Right atrium auricular region (tissue), 2 donors: ENCODE data around the gene YPEL5. TPM values are rescaled to one million over a fixed set of nuclear protein-coding genes. Genes with fewer than 3 reads are reported as not detected.
"Not testable (repeated sequence)": the region's sequence is repeated elsewhere in the genome, so short reads cannot be mapped to it uniquely, and the experiment has no call there.

Experiments used
- DNase-seq: peaks from one replicate; pipeline ENCODE4 v3.0.0-alpha.2; 2019; ENCODE audit warnings: low spot score
- H3K27ac ChIP-seq, 2 donors: fragments of 200-600 bp; sonication (generic); 1 replicate in 1 of 2; 2 replicates in 1 of 2; pipeline ENCODE4 v1.5.1; 2016 to 2019
- H3K27me3 ChIP-seq, 2 donors: fragments of 200-600 bp; sonication (generic); one replicate each; pipeline versions ENCODE4 v1.5.1 to v1.6.0; 2017 to 2019
- H3K36me3 ChIP-seq: fragments of 200-600 bp; sonication (generic); one replicate; pipeline ENCODE4 v1.5.1; 2016
- H3K4me1 ChIP-seq, 2 donors: fragments of 200-600 bp; sonication (generic); one replicate each; pipeline versions ENCODE4 v1.5.1 to v1.6.0; 2017 to 2019
- H3K4me3 ChIP-seq, 2 donors: fragments of 200-600 bp; sonication (generic); 1 replicate in 1 of 2; 2 replicates in 1 of 2; pipeline ENCODE4 v1.5.1; 2017 to 2019; ENCODE audit warnings: mild to moderate bottlenecking in 1 of 2, moderate library complexity in 1 of 2
- H3K9me3 ChIP-seq, 2 donors: fragments of 200-600 bp; sonication (generic); one replicate each; pipeline ENCODE4 v1.5.1; 2019
- CTCF ChIP-seq, 2 donors: fragments of 200-600 bp; sonication (generic); IDR thresholded peaks; one replicate each; pipeline ENCODE4 v1.5.1; 2019; ENCODE audit warnings: antibody characterized with exemption in 2 of 2
- total RNA-seq, 2 donors: library from RNA; depleted of rRNA; stranded (reverse); fragments of >200 nt; gene quantifications; one replicate each; pipeline ENCODE4 v1.1.0, GENCODE V29; 2016

YPEL5 gene
- total RNA-seq, 2 donors from 2014 or later: 36.3 to 45.5 TPM

- Histone ChIP-seq H3K4me3 (no peak overlapping the region), H3K27me3 (no peaks in the 10 kb centered on the region), H3K36me3 (no peaks in the 10 kb centered on the region), H3K9me3 (no peaks in the 10 kb centered on the region), H3K27ac (no peak overlapping the region), H3K4me1 (no peaks in the 10 kb centered on the region)
- DNase-seq: no peak
- no peak for TF ChIP-seq CTCF (IDR thresholded peaks at IDR 0.05)
Observed at GRCh38 chr2:30106543-30106942, 40.3 kb upstream of the YPEL5 start.

GRCh38 chr2:30108192-30108591 lies 38.6 kb upstream of the YPEL5 start:
- Histone ChIP-seq H3K4me1 (no peaks in the 10 kb centered on the region), H3K4me3 (no peak overlapping the region), H3K27ac (no peak overlapping the region), H3K9me3 (no peaks in the 10 kb centered on the region), H3K27me3 (no peaks in the 10 kb centered on the region), H3K36me3 (no peaks in the 10 kb centered on the region)
- TF ChIP-seq CTCF (IDR thresholded peaks at IDR 0.05): no peak
- DNase-seq: no peak

GRCh38 chr2:30108851-30109250 lies 38.0 kb upstream of the YPEL5 start:
- Histone ChIP-seq H3K27ac (no peak overlapping the region), H3K4me3 (no peak overlapping the region), H3K4me1 (no peaks in the 10 kb centered on the region), H3K9me3 (no peaks in the 10 kb centered on the region), H3K36me3 (no peaks in the 10 kb centered on the region), H3K27me3 (no peaks in the 10 kb centered on the region)
- no peak for DNase-seq
- no peak for TF ChIP-seq CTCF (IDR thresholded peaks at IDR 0.05)

DNA sequence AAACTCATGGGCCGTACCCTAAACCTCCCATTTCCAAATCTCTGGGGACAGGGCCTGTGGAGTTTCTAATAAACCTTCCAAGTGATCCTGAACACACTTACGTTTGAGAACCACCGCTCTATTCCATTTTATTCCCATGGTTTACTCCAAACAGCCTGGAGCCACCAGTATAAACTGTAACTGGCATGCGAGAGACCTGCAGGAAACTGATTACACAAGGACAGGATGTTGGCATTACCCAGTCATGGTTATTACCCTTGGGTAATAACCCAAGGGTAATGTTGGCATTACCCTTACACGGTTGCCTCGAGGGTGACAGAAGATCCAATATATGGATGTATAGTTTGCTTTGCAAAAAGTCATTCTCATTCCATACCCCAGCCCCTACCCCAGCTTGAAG lies 37.0 kb upstream of the YPEL5 start:
- Histone ChIP-seq H3K27ac (no peak overlapping the region), H3K4me1 (no peaks in the 10 kb centered on the region), H3K9me3 (no peaks in the 10 kb centered on the region), H3K36me3 (no peaks in the 10 kb centered on the region), H3K4me3 (no peak overlapping the region), H3K27me3 (no peaks in the 10 kb centered on the region)
- no peak for DNase-seq
- no peak for TF ChIP-seq CTCF (IDR thresholded peaks at IDR 0.05)

DNA sequence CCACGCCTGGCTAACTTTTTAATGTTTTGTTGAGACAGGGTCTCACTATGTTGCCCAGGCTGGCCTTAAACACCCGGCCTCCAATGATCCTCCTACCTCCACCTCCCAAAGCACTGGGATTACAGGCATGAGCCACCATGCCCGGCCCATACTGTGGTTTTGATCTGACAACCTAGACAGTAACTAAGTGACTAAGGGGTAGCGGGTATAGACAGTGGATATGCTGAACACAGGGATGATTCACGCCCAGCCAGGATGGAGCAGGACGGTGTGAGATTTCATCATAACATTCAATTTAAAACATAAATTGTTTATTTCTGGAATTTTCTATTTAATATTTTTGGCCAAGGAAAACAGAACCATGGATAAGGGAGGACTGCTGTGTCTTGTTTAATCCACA lies 36.0 kb upstream of the YPEL5 start:
- no peak for DNase-seq
- H3K27me3 ChIP-seq: no peaks in the 10 kb centered on the region
- TF ChIP-seq CTCF (IDR thresholded peaks at IDR 0.05): no peak
- H3K27ac ChIP-seq: no peak overlapping the region
- no peak overlapping the region for H3K4me3 ChIP-seq
- no peaks in the 10 kb centered on the region for H3K36me3 ChIP-seq
- no peaks in the 10 kb centered on the region for H3K9me3 ChIP-seq
- no peaks in the 10 kb centered on the region for H3K4me1 ChIP-seq

GRCh38 chr2:30111186-30111585 lies 35.6 kb upstream of the YPEL5 start:
- not testable (repeated sequence) for DNase-seq, H3K4me3 ChIP-seq

More at GRCh38 chr2:30111186-30111585, 35.6 kb upstream of the YPEL5 start:
- H3K4me1 ChIP-seq, H3K9me3 ChIP-seq, H3K27me3 ChIP-seq, H3K27ac ChIP-seq, H3K36me3 ChIP-seq: not testable (repeated sequence)
